GM12872 (cell line): ENCODE results near the gene SPTBN5.

Experiments used
- TF ChIP-seq, protein P1 (sequence below): IDR thresholded peaks from 3 replicates; pipeline ENCODE4 v1.5.1; 2011; ENCODE audit warnings: low read depth, mild to moderate bottlenecking, low read length, moderate library complexity; ENCODE audit not compliant: insufficient read depth

The SPTBN5 gene

DNA sequence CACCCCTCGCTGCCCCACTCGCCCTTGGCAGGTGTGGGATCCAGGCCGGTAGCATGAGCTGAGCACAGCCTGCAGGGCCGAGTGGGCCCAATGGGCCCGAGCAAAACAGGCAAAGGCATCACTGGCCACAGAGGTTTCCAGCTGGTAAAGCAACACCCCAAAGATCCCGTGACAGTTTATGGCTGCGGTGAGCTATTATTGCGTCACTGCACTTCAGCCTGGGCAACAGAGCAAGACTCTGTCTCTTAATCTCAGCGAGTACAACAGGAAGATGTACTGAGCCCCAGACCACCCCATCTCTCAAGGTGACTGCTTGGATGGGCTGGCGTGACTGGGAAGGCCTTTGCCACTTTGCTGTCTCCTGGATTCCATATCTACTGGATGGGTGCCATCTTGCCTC, 61.6 kb downstream of the SPTBN5 start:
- TF ChIP-seq, protein P1, sequence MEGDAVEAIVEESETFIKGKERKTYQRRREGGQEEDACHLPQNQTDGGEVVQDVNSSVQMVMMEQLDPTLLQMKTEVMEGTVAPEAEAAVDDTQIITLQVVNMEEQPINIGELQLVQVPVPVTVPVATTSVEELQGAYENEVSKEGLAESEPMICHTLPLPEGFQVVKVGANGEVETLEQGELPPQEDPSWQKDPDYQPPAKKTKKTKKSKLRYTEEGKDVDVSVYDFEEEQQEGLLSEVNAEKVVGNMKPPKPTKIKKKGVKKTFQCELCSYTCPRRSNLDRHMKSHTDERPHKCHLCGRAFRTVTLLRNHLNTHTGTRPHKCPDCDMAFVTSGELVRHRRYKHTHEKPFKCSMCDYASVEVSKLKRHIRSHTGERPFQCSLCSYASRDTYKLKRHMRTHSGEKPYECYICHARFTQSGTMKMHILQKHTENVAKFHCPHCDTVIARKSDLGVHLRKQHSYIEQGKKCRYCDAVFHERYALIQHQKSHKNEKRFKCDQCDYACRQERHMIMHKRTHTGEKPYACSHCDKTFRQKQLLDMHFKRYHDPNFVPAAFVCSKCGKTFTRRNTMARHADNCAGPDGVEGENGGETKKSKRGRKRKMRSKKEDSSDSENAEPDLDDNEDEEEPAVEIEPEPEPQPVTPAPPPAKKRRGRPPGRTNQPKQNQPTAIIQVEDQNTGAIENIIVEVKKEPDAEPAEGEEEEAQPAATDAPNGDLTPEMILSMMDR, result no peak

DNA sequence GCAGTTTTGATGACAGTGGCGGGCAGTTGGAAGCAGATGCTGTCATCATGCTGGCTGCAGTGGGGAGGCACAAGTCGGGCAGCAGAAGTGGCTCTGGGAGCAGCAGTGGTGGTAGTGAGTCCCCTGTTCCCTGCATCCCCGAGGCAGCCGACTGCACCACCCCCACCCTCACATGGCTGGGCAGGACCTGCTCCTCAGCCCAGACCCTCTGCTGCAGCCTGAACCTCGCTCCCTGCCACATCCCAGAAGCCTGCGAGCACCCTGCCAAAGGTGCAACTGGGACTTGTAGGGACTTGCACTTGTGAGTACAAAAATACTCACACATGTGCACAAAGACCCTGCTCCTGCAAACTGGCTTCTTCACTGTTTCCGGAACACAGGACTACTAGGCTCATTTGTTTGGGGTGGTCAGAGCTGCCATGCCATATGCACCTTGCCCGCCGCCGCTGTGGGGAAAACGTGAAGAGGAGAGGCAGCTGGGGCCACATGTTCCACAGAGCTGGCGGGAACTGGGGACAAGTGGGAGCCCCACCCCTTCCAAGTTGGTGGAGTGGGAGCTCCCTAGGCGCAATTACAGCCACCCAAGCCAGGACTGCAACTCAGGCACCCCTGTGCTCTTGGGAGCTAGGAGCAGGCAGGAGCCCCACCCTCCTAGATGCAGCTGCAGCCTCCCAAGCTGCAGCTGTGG, 63.8 kb downstream of the SPTBN5 start:
- TF ChIP-seq, protein P1, result no peak

GRCh38 chr15:41828807-41829141, 65.1 kb downstream of the SPTBN5 start:
- TF ChIP-seq, protein P1, result no peak

DNA sequence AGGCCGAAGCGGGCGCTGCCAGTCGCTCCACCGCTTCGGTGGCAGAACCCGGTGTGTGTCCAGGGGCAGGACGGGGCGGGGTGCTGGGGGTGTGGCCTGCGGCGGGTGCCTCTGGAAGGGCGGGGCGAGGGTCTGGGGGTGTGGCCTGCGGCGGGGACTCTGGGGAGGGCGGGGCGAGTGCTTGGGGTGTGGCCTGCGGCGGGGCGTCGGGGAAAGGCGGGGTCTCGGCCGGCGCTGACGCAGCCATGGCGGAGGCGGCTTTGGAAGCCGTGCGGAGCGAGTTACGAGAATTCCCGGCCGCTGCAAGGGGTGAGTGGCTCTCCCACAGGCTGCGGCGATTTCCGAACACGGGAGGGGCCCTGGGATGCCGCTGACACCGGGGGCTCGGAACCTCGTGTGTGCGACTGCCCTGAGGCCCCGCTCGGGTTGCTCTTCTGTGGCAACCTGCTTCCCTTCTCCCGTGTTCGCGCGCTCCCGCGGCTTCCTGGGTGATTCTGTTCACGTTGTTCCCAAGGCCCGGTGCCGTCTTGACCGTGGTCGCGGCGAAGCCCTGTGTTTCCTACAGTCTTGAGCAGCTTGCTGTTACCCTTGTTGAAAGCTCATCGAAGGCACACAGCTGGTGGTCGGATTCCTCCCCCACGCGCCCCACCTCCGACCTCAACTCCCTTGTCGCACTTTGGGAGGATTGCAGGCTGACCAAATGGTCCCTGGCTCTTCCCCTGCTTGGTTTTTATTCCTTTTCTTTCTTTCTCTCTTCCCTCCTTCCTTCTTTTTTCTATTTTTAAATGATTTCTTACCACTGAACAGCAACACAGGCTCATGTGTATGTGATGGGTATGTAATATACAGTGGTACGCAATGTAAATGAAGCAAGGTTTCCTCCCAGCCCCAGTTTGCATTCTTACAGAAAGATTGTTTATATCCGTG, 65.7 kb downstream of the SPTBN5 start, which contains the start of gene JMJD7:
JMJD7 (plus strand) TSS at position 213 of the 927 bp plus-strand sequence; CDS start at position 246, 33 bp downstream.
- TF ChIP-seq, protein P1, result no peak

DNA sequence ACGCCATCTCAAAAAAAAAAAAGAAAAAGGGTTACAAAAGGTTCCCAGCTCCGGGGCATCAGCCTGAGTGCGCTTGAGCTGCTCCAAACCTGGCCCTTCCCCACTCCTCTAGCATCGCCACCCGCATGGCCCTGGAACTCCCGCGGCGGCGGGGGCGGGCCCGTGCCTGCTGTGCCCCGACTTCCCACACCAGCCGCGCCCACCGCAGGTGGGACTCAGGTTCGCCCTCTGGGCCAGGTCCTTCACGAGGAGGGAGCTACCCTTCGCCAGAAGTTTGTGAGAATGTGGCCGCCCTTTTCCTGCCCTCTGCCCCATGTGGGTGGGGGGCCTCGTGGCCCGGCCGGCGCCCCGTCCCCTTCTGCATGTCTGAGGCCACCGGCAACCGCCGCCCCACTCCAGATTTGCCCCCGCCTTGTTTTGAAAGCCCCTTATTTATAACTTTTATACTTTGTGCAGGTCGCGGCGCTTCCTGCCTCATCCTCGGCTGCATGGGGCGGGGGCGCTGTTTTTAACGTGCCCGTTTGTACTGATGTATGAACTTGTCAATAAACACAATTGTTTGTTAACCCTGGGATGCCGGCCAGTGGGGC, 66.5 kb downstream of the SPTBN5 start:
- TF ChIP-seq, protein P1, result no peak

- TF ChIP-seq, protein P1, result no peak
These were observed 68.0 kb downstream of the SPTBN5 start for GRCh38 chr15:41825572-41826535.
